HG02938 (cell line): ENCODE data around the gene GNPTAB.
A peak's percentile ranks its signal among the peaks of the same experiment; 100 is the strongest.
"Not testable (repeated sequence)": the region's sequence is repeated elsewhere in the genome, so short reads cannot be mapped to it uniquely, and the experiment has no call there.

Source experiments
- ATAC-seq: cut with Tn5 transposase; IDR thresholded peaks from one replicate; pipeline ENCODE4 v1.9.1; 2021; ENCODE audit warnings: mild to moderate bottlenecking, moderate library complexity; ENCODE audit not compliant: unreplicated experiment

The GNPTAB gene

DNA sequence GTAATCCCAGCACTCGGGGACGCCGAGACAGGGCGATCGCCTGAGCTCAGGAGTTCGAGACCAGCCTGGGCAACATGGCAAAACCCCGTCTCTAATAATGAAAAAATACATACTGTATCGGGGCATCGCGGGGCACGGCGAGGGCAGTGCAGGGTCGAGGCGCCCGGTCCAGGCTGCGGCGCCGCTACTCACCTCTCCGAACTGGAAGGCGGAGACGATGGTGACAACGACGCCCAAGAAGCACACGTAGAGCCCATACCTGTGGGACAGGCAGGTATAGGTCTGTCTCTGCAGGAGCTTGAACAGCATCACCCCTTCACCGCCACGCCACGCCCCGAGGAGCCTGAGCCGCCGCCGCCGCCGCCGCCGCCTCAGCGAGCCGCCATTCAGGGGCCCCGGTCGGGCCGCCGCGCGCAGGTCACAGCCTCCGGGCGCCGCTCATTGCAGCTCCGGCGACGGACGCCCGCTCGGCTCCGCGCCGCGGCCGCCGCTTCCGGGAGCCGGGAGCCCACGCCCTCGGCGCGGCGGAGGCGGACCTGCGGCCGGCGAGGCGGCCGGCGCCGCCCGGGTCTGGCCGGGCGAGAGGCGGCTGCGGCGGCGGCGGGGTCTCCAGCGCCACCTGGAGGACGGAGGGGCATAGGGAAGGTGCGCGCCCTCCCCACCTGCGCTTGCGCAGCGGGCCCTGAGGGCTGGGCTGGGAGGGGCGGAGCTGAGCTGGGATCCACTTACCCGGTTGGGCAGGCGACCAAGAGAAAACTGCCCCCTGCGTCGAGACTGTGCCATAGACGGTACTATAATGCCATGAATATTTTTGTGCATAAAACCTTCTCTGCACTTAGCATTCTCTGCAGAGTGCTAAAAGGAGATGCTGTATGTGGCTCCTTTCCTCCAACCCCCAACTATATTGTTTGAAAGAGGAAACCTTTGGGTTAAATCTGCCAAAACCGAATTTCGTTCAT, at the start of gene GNPTAB:
TSS of gene GNPTAB (minus strand) at position 593 of the 959 bp plus-strand sequence. CDS start at position 309, 284 bp downstream.
- ATAC-seq = peak; percentile 90

DNA sequence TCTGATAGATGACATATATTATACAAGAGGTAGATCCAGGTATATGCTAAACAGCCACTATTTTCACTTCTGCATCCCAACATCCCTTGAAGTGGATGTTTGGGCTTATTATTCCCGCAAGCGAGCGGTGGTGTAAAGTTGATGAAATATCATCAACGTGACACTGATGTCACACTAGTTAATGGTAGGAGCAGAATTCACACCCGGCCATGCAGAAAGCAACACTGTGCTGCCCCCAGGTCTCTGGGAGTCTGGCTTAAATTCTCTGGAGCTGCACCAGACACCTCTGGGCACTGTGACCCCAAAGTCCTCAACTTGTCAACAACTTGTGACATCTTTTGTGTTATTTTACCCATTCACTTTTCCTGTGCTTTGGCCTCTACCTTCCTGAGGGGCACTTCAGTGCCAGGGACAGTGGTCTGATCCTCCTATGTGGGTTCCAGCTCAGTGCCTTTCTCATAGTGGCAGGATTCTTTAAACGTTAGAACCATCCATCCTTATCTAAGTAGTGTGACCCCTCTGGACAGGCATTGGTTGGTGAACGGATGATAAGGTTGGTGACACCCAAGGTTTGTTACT, 47.6 kb upstream of the GNPTAB start:
- no peak for ATAC-seq

DNA sequence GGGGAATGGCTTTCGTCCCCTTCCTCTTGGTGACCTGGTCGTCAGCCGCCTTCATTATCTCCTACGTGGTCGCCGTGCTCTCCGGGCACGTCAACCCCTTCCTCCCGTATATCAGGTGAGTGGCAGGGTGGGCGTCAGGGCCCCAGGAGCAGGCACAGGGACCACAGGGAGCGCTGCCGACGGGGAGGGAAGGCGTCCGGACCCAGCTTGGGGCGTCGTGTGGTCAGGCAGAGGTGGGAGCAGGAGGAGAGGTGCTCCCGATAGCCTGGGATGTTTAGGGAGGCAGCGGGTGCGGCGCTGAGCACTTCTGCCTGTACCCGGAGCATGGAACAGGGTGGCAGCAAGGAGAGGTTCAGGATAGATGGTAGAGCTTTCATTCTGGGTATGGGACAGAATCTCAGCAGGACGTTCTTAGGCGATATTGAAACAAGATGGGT, 47.1 kb upstream of the GNPTAB start:
- ATAC-seq = peak; percentile 13

DNA sequence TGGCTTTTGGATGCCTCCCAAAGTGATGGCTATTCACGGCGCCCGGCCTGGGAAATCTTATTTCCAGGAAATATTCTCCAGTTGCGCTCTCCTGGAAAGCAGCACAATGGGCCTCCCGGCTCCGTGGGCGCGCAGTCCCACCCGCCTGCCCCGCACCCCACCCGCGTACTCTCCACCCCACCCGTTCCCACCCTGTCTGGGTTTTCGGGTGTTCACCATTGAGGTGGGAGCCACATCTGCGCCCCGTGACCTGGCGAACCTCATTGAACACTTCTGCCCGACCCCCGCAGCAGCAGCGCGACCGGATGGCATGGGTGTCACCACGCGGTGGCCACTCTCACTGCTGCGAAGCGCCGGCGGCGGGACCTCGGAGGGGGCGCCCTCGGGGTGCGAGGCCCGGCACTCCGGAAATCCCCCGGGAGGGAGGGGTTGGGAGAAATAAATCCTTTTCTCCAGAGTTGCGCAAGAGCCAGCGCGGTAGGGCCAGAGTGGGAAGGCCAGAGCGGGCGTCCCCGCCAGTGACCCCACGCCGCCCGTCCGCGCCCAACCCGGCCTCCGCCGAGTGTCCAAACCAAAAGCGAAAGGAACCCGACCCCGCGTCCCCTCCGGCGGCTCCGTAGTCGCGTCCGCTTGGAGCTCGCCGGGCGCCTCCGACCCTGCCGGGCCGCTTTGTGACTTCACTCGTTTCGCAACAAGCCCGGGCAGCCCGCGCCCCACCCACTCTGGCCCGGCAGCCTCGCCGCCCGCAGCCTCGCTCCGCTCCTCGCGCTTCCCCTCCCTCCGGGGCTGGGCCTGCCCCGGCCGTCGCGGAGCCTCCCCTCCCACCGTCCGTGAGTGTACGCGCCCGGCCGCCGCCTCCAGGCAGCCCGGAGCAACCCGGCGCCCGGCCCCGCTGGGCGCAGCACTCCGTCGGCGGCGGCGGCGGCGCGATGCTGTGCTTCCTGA, 46.4 kb upstream of the GNPTAB start, which contains the start of gene DRAM1:
TSS of gene DRAM1 (plus strand) at position 720 of the 945 bp plus-strand sequence. CDS start at position 930, 210 bp downstream.
- peak; percentile 74 for ATAC-seq

DNA sequence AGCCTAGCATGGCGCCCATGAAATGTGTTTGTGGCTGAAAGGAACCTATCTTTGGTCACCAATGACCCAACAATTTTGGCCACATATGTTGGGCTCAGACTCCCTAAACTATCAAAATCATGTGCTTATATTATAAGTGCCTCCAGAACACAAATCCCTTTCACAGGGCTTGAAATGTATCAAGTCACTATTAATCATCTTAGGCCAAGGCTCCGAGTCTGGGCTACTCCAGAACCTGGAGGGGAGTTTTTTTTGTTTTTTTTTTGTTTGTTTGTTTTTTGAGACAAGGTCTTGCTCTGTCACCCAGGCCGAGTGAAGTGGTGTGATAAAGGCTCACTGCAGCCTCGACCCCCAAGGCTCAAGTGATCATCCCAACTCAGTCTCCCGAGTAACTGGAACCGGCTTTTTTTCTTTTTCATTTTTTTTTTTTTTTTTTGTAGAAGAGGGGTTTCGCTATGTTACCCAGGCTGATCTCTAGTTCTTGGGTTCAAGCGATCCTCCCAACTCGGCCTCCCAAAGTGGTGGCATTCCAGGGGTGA, 45.6 kb upstream of the GNPTAB start:
- ATAC-seq = no peak

DNA sequence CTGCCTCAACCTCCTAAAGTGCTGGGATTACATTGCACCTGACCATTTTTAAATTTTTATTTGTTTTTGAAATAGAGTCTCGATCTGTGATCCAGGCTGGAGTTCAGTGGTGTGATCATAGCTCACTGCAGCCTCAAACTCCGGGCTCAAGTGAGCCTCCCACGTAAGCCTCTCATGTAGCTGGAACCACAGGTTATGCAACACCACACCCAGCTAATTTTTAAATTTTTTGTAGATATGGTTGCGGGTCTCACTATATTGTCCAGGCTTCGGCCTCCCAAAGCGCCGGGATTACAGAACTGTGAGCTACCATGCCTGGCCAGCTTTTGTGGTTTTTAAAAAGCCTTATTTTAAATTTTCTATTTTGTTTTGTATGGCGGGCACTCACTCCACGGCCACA, 44.4 kb upstream of the GNPTAB start:
- ATAC-seq = no peak

DNA sequence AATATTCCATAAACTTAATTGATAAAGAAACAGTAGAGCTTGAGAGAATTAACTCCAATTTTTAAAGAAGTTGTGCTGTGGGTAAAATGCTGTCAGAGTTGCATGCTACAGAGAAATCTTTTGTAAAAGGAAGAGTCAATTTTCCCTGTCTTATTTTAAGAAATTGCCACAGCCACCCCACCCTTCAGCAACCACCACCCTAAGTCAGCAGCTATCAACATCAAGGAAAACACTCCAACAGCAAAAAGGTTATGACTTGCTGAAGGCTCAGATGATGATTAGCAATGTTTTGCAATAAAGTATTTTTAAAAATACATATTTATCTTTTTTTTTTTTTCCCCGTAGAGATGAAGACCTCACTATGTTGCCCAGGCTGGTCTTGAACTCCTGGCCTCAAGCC, 40.2 kb upstream of the GNPTAB start:
- ATAC-seq = no peak

DNA sequence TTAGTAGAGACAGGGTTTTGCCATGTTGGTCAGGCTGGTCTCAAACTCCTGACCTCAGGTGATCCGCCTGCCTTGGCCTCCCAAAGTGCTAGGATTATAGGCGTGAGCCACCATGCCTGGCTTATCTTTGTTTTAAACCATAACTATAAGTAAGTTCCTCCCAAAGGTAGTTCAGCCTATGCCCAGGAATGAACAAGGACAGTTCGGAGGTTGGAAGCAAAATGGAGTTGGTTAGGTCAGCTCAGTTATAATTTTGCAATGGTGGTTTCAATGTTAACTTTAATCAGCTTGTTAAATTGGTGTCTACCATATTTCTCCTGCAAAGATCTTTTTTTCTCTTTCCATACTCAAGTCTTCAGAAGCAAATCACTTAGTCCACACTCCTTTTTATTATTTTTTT, 36.9 kb upstream of the GNPTAB start:
- ATAC-seq = not testable (repeated sequence)

DNA sequence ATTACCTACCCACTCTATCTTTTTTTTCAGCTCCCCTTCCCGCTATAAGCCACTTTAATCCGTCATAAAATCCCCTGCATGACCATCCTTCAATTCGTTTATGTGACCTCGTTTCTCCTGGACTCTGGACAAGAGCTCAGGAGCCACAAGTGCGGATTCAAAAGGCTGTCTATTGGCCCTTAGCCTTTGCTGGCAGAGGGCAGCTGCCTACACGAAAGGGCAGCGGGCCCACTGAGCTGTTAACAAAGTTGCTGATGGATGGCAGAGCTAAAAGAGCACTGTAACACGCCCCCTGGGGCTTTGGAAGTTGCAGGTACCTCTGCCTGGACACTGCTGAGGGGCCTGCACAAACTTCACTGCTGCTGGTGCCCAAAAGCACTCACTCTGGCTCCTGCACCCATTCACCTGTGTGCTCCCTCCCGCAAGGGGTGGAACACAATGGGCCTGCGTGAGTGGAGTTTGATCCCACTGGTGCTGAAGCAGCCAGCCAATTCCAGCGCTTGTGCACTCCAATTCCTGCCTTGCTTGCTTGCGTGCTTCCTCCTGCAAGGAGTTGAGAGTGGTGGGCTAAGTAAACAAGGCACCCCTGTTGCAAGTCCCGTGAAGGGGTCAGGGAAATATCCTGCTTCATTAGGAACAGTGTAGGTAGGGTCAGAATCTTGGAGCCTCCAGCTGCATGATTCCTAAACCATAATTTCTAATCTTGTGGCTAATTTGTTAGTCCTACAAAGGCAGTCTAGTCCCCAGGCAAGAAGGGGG, 36.0 kb upstream of the GNPTAB start:
- no peak for ATAC-seq

DNA sequence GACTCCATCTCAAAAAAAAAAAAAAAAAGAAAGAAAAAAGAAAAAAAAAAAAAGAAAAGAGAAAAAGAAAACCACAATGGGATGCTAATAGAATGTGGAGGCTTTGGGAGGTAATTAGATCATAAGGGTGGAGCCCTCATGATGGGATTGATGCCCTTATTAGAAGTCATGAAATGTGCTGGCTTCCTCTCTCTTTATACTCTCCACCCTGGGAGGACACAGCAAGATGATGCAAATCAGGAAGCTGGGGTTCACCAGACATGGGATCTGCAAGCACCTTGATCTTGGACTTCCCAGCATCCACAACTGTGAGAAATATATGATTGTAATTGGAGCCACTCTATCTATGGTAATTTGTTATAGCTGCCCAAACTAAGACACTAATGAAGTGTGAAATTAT, 33.2 kb upstream of the GNPTAB start:
- ATAC-seq = no peak

DNA sequence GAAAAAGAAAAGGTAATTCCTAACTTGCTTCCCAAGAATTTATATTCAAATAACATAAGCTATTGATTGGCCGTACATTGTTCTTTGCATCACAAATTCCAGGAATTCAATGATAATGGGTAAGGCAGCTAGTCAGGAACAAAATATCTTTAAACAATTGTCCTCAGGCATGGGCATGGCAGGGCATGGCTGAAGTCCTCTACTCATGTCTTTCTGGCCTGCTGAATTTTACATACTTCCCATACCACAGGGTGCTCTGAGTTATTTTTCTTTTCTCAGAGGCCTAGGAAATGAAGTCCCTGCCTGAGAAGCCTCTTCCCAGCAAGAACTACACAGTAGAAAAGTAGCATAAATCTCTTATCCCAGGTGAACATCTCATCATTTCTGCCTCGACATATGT, 31.5 kb upstream of the GNPTAB start:
- ATAC-seq = no peak

DNA sequence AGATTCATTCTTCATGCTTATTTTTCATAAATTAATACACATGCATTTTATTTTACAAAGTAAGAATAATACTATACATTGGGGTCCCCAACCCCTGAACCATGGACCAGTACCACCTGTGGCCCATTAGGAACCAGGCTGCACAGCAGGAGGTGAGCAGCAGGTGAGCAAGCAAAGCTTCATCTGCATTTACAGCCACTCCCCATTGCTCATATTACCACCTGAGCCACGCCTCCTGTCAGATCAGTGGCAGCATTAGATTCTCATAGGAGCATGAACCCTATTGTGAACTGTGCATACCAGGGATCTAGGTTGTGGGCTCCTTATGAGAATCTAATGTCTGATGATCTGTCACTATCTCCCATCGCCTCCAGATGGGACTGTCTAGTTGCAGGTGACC, 30.9 kb upstream of the GNPTAB start:
- ATAC-seq = not testable (repeated sequence)

DNA sequence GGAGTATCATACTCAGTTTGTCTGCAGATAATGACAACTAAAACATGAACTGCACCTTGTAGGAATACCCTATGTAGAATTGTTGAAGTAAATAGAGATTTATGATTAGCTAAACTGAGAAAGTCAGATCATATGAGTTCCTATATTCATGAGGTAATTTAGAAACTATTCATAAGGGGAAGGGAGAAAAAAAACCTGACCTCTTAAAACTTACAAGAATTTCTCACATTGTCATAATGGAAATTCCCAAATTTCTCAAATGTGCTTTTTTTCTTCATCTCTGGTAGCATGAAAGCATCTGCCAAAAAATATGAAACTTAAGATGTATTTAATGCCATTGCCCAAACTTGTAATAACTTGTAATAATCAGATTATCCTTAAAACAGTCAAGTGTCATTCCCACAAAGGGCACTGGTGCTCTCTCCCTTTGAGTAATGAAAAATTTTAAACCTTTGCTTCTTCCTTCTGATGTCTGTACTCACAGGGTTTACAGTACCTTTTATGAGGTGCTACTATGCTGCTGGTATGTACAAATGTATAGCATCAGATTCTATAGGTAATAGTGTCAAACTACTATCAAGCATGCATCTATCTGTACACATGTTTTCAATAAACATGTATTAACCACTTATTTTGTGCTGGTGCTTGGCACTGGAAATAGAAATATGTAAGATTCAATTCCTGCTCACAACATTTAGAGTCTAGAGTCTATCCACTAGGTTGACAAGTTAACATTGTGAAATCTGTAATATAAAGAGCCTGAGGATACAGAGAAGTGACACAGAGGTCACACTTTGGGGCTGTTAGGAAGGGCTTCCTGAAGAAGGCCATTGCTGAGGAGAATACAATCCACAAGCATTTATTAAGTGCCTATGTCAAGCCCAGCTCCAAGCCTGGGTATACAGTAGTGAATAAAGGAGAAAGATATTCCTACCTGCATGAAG, 29.2 kb upstream of the GNPTAB start:
- ATAC-seq = peak; percentile 45

DNA sequence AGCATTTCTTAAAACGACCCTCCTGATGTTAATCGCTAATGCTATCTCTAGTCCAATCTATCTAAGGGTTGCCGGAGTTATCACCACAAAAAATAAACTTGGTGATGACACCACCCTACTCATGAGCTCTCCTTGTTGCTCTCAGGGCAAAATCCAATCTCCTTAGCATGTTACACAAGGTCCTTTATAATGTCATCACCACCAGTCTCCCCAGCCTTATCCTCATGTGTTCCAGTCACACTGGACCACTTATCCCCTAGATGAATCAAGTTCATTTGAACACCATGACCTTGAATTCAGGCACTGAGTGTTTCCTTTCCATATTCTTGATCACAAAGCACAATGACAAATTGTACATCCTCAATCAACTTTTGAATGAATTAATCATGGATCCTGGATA, 27.6 kb upstream of the GNPTAB start:
- ATAC-seq = no peak

DNA sequence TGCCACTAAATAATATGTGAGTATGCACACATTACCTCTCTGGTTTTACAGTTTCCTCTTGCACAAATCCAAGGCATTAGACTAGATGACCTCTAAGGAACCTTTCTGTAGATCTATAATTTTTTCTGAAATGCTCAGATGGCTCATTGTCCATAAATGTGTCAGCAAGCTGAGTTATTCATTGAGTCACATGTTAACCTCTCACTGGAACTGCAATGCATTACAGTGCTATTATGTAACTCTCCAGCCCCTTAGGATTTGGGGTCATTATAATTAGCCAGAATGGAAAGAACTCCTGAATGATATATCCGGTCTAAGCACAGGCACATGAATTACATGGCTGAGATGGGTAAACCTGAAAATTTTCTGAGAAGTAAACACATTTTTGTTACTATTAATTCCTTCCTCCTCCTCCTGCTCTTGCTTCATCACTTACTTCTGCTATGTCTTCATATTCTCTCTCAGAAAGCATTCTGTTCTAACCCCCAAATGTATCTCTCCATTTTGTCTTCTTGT, 26.3 kb upstream of the GNPTAB start:
- ATAC-seq = peak; percentile 54

DNA sequence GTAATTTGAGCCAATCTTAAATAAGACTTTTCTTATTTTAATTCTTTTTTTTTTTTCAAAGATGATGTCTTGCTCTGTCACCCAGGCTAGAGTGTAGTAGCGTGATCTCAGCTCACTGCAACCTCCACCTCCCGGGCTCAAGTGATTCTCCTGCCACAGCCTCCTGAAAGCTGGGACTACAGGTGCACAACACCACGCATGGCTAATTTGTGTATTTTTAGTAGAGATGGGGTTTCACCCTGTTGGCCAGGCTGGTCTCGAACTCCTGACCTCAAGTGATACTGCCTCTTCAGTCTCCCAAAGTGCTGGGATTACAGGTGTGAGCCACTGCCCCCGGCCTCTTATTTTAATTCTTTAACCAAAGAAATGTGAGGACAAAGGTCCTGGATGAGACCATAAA, 25.9 kb upstream of the GNPTAB start:
- peak; percentile 6 for ATAC-seq

DNA sequence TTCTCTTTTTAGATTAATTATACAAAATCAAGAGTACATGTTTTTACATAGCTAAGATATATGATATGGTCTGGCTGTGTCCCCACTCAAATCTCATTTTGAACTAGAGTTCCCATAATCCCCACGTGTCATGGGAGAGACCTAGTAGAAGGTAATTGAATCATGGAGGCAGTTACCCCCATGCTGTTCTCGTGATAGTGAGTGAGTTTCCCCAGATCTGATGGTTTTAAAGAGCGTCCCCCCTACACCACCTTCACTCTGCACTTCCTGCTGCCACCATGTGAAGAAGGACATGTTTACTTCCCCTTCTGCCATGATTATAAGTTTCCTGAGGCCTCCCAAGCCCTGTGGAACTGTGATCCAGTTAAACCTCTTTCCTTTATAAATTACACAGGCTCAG, 25.2 kb upstream of the GNPTAB start:
- ATAC-seq = no peak

DNA sequence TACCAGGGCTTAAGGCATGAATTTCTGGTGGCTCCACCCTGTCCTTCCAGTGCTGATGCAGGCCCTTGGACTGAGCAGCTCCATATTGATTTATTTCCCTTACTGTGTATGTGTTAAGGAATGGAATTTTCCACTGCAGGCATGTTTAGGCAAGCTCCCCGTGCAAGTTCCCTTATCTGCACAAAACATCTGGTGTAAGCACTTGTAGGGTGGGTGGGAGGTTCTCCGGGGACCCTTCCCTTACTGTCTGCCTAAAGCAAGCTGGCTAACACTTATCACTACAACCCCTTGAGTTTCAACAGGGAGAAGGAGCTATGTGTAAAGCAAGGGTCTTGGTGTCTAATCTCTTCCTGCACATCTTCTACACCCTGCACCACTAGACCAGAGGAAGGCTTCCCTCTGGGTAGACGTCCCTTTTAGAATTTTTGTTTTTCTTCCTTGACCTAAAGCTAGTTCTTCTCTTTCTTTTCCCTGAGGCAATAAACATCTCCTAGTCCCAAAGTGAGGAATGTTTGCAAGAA, 24.7 kb upstream of the GNPTAB start:
- no peak for ATAC-seq
